ENCODE data around the gene ZNF135.

- TF ChIP-seq CTCF (IDR thresholded peaks at IDR 0.05) (no peak), POLR2A (IDR thresholded peaks at IDR 0.05) (peak; percentile 36 to 77), EP300 (IDR thresholded peaks at IDR 0.05) (no peak), POLR2AphosphoS5 (IDR thresholded peaks at IDR 0.05) (peak; percentile 7 to 91 (median 16))
These were observed 38.9 kb downstream of the ZNF135 start, which contains the start of gene ZSCAN18 for GRCh38 chr19:58097781-58098681.
